K562 (cell line): ENCODE data around the gene UGT1A6. TPM values are rescaled to one million over a fixed set of nuclear protein-coding genes. Genes with fewer than 3 reads are reported as not detected.

Experiments
- ATAC-seq: fragments of 200-7000 bp; cut with Tn5 transposase; 3 replicates; pipeline ENCODE4 v1.9.1; 2020; ENCODE audit warnings: moderate library complexity
- BruUV-seq: library from RNA; stranded (reverse); fragments of 400-500 nt; replicated peaks from 2 replicates; lab custom pipeline; 2021; lab: Mats Ljungman, UMichigan
- CTCF ChIA-PET: fragments of 300-600 bp; formaldehyde crosslinking; extraction: SDS; loops from one replicate; lab custom pipeline; 2021; ENCODE audit warnings: low intra/inter-chr PET ratio; lab: Yijun Ruan, JAX
- POLR2A ChIA-PET: fragments of 300-600, 350-650 bp; sonication (Branson Sonifier 250); formaldehyde crosslinking; extraction: SDS; loops from one replicate; lab custom pipeline; 2021; ENCODE audit warnings: antibody characterized with exemption, inconsistent platforms; lab: Yijun Ruan, JAX
- DNase-seq, 4 experiments: peaks; one replicate each; pipeline versions ENCODE4 v3.0.0 to v3.0.0-alpha.2; 2011 to 2018; ENCODE audit warnings: low spot score in 3 of 4, mixed read lengths in 3 of 4; ENCODE audit errors: extremely low read depth in 1 of 4
- FAIRE-seq: peaks from 2 replicates; lab custom pipeline; 2011; peaks lifted over from hg19 to GRCh38; lab: Jason Lieb, UNC
- H2AFZ ChIP-seq: 2 replicates; pipeline ENCODE4 v1.6.0; 2011; ENCODE audit warnings: low read depth, low read length, control low read depth, inconsistent platforms
- H3K27ac ChIP-seq: fragments of 200-600 bp; 3 replicates; pipeline ENCODE4 v1.8.0; 2011; ENCODE audit warnings: low read depth, mild to moderate bottlenecking, control low read depth, inconsistent platforms, low read length, moderate library complexity, mixed read lengths; ENCODE audit errors: extremely low read depth
- H3K27me3 ChIP-seq, 2 experiments: fragments of 300-600 bp in 1 of 2; 2 replicates in 1 of 2; 3 replicates in 1 of 2; pipeline versions ENCODE4 v1.6.0 to v1.8.0; 2011; ENCODE audit warnings: inconsistent platforms in 2 of 2, low read length in 2 of 2, mild to moderate bottlenecking in 1 of 2, mixed read lengths in 1 of 2, moderate library complexity in 1 of 2; ENCODE audit not compliant: control insufficient read depth in 2 of 2, insufficient read depth in 2 of 2
- H3K36me3 ChIP-seq: fragments of 300-600 bp; 3 replicates; pipeline ENCODE4 v1.8.0; 2011; ENCODE audit warnings: mild to moderate bottlenecking, low read length, inconsistent platforms; ENCODE audit not compliant: control insufficient read depth, insufficient read depth
- H3K4me1 ChIP-seq, 2 experiments: fragments of 200-600 bp in 1 of 2; replicated peaks in 1 of 2; 2 replicates in 1 of 2; 3 replicates in 1 of 2; pipeline versions ENCODE4 v1.5.1 to v1.8.0; 2011; ENCODE audit warnings: inconsistent platforms in 2 of 2, low read length in 2 of 2, mild to moderate bottlenecking in 1 of 2, mixed read lengths in 1 of 2, moderate library complexity in 1 of 2; ENCODE audit not compliant: control insufficient read depth in 2 of 2, insufficient read depth in 2 of 2
- H3K4me2 ChIP-seq: 2 replicates; pipeline ENCODE4 v1.6.1; 2011; ENCODE audit warnings: low read length, control low read depth, inconsistent platforms, mixed read lengths; ENCODE audit not compliant: insufficient read depth
- H3K4me3 ChIP-seq: fragments of 200-600 bp; sonication (generic), shearing (Covaris generic); 2 replicates; pipeline ENCODE4 v1.5.1; 2016; ENCODE audit warnings: control low read depth, inconsistent platforms
- H3K79me2 ChIP-seq: fragments of 200-600 bp; 3 replicates; pipeline ENCODE4 v1.8.0; 2011; ENCODE audit warnings: low read length, inconsistent platforms; ENCODE audit not compliant: control insufficient read depth, insufficient read depth
- H3K9ac ChIP-seq, 2 experiments: 2 replicates each; pipeline versions ENCODE4 v1.6.0 to v1.6.1; 2011; ENCODE audit warnings: low read depth in 2 of 2, low read length in 2 of 2, control low read depth in 1 of 2, inconsistent platforms in 1 of 2, mild to moderate bottlenecking in 1 of 2, mixed read lengths in 1 of 2; ENCODE audit not compliant: insufficient read depth in 1 of 2
- H3K9me1 ChIP-seq: one replicate; pipeline ENCODE4 v1.6.0; 2011; ENCODE audit warnings: inconsistent platforms, mild to moderate bottlenecking, low read length, moderate library complexity; ENCODE audit not compliant: control insufficient read depth, insufficient read depth
- H3K9me3 ChIP-seq: replicated peaks from 2 replicates; pipeline ENCODE4 v1.5.1; 2011; ENCODE audit warnings: low read depth, low read length, inconsistent platforms; ENCODE audit not compliant: control insufficient read depth, insufficient read depth
- H4K20me1 ChIP-seq: replicated peaks from 2 replicates; pipeline ENCODE4 v1.6.1; 2011; ENCODE audit warnings: low read length, inconsistent platforms, mixed read lengths; ENCODE audit not compliant: control insufficient read depth, insufficient read depth
- CCNT2 ChIP-seq: IDR thresholded peaks from 2 replicates; pipeline ENCODE4 v1.6.1; 2011; ENCODE audit warnings: borderline replicate concordance, low read depth, mild to moderate bottlenecking, moderate library complexity, mixed read lengths, low read length; ENCODE audit not compliant: insufficient read length; ENCODE audit errors: extremely low read depth
- PTTG1 ChIP-seq: fragments of 450-650 bp; IDR thresholded peaks from 2 replicates; pipeline ENCODE4 v1.6.1; 2016; ENCODE audit warnings: low read depth, mild to moderate bottlenecking, missing genetic modification characterization, missing compliant biosample characterization
- THRAP3 ChIP-seq: fragments of 450-650 bp; IDR thresholded peaks from 2 replicates; pipeline ENCODE4 v1.6.1; 2016; ENCODE audit warnings: mild to moderate bottlenecking, inconsistent platforms, borderline replicate concordance
- WGBS: fragments of 100-300 bp; shearing (Covaris generic); methylation state at CpG from one replicate; pipeline ENCODE4 v1.1.6; 2016; ENCODE audit warnings: low coverage, mixed read lengths; ENCODE audit not compliant: insufficient coverage; ENCODE audit errors: missing lambda C conversion rate; 5-methylcytosine and 5-hydroxymethylcytosine counted together
- in situ Hi-C: fragments of 300-500 bp; cut with MboI; formaldehyde crosslinking; loops from 4 replicates; pipeline ENCODE4 v1.15.0; 2018; ENCODE audit warnings: inconsistent platforms, mixed read lengths
- intact Hi-C: fragments of 100-400 bp; cut with micrococcal nuclease; formaldehyde crosslinking; loops from 2 replicates; pipeline ENCODE4 v1.14.2; 2022
- polyA plus RNA-seq, 8 experiments: library from polyadenylated mRNA; depleted of rRNA in 4 of 8; stranded (reverse) in 5 of 8; unstranded in 3 of 8; fragments of >200 nt; fragmentation: Nextera tagmentation in 2 of 8; fragmentation: Illumina TruSeq in 1 of 8; extraction: Ambion mirVana in 2 of 8; extraction: Trizol in 1 of 8; gene quantifications; 2 replicates each; pipeline versions ENCODE4 v1.2.1 to v1.2.3, GENCODE V29; 2011 to 2014; ENCODE audit warnings: inconsistent platforms in 1 of 8, missing spikeins in 1 of 8
- total RNA-seq, 7 experiments: library from RNA; depleted of rRNA in 6 of 7; stranded (reverse); fragments of >200 nt in 6 of 7; fragmentation: Illumina TruSeq in 2 of 7; extraction: Trizol in 2 of 7; gene quantifications; 2 replicates each; pipeline versions ENCODE4 v1.2.1 to v1.2.3, GENCODE V29; 2011 to 2021; ENCODE audit warnings: low replicate concordance in 1 of 7
- TF ChIP-seq, protein P1 (sequence below): sonication (generic); formaldehyde crosslinking; IDR thresholded peaks from 2 replicates; pipeline ENCODE4 v1.8.1; 2023; ENCODE audit warnings: mild to moderate bottlenecking, missing genetic modification reagents

The UGT1A6 gene
- total and polyA plus RNA-seq, 9 of the 15 experiments (the other 6 are each of a cell fraction or from before 2014, with no cell fraction given), result not detected

- intact Hi-C loops, result no loop called here
Measured at GRCh38 chr2:233791883-233792329, 99.2 kb downstream of the UGT1A6 start.

More at GRCh38 chr2:233791883-233792329, 99.2 kb downstream of the UGT1A6 start:
- no peaks in the 10 kb centered on the region for H3K79me2 ChIP-seq
- H2AFZ ChIP-seq, result no peak overlapping the region
- in situ Hi-C loops, result no loop called here
- H3K9me3 ChIP-seq, result no peaks in the 10 kb centered on the region
- POLR2A ChIA-PET, result interaction anchor here (1.1 kb wide), 1 partner anchor 29 kb away, joined by 4 read pairs; no protein-coding TSS in a partner anchor
- ATAC-seq, result no peak
- no peak overlapping the region for H3K4me2 ChIP-seq
- TF ChIP-seq CCNT2 (no peak), PTTG1 (no peak), THRAP3 (no peak)
- TF ChIP-seq, protein P1, sequence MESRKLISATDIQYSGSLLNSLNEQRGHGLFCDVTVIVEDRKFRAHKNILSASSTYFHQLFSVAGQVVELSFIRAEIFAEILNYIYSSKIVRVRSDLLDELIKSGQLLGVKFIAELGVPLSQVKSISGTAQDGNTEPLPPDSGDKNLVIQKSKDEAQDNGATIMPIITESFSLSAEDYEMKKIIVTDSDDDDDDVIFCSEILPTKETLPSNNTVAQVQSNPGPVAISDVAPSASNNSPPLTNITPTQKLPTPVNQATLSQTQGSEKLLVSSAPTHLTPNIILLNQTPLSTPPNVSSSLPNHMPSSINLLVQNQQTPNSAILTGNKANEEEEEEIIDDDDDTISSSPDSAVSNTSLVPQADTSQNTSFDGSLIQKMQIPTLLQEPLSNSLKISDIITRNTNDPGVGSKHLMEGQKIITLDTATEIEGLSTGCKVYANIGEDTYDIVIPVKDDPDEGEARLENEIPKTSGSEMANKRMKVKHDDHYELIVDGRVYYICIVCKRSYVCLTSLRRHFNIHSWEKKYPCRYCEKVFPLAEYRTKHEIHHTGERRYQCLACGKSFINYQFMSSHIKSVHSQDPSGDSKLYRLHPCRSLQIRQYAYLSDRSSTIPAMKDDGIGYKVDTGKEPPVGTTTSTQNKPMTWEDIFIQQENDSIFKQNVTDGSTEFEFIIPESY (CRISPR knock-in tag), result no peak
- TF ChIP-seq, all 486 proteins: peak for 0
- Histone ChIP-seq H3K36me3 (no peaks in the 10 kb centered on the region), H3K27me3 (peaks cover 0 to 44% of the 10 kb centered on the region in 2 experiments; a peak in 2 of 5 replicates), H3K4me1 (no peaks in the 10 kb centered on the region; a peak in 1 of 5 replicates), H4K20me1 (no peaks in the 10 kb centered on the region), H3K9ac (no peak overlapping the region), H3K27ac (no peak overlapping the region), H3K9me1 (no peaks in the 10 kb centered on the region), H3K4me3 (no peak overlapping the region)
- DNase-seq, result no peak
- WGBS, result 0% methylated on average over 2 of the region's 9 CpGs
- no TSS peak for BruUV-seq
- CTCF ChIA-PET, result no interaction called here
- FAIRE-seq, result no peak
